HEK293 (cell line): Measurements from ENCODE around the gene CELA2A.

Experiments used
- CTCF ChIA-PET: fragments of 350-600 bp; formaldehyde crosslinking; extraction: SDS; loops from one replicate; lab custom pipeline; 2021; ENCODE audit warnings: antibody characterized with exemption; lab: Yijun Ruan, JAX
- POLR2A ChIA-PET: fragments of 300-600 bp; formaldehyde crosslinking; extraction: SDS; loops from one replicate; lab custom pipeline; 2020; ENCODE audit warnings: antibody characterized with exemption, inconsistent platforms; lab: Yijun Ruan, JAX
- H3K27ac ChIP-seq: fragments of 200-500 bp; sonication (Bioruptor generic); 2 replicates; pipeline ENCODE4 v1.5.1; 2014; ENCODE audit warnings: low read depth, low read length, control low read depth, inconsistent platforms; ENCODE audit errors: extremely low read depth
- H3K36me3 ChIP-seq, 2 experiments: fragments of 200-500 bp in 1 of 2; sonication (Bioruptor generic) in 1 of 2; 1 replicate in 1 of 2; 2 replicates in 1 of 2; pipeline ENCODE4 v1.5.1; 2014 to 2017; ENCODE audit warnings: inconsistent platforms in 2 of 2, low read length in 2 of 2; ENCODE audit not compliant: control insufficient read depth in 2 of 2, insufficient read depth in 1 of 2
- H3K4me1 ChIP-seq: fragments of 200-500 bp; sonication (Bioruptor generic); 2 replicates; pipeline ENCODE4 v1.5.1; 2014; ENCODE audit warnings: mild to moderate bottlenecking, low read length, inconsistent platforms; ENCODE audit not compliant: control insufficient read depth, insufficient read depth
- H3K4me3 ChIP-seq: 2 replicates; pipeline ENCODE4 v1.5.1; 2011; ENCODE audit warnings: low read depth, mild to moderate bottlenecking, control low read depth, low read length, moderate library complexity
- H3K9me3 ChIP-seq: fragments of 200-500 bp; sonication (Bioruptor generic); 2 replicates; pipeline ENCODE4 v1.5.1; 2014; ENCODE audit warnings: low read depth, low read length, inconsistent platforms; ENCODE audit not compliant: control insufficient read depth, insufficient read depth
- KLF9 ChIP-seq: fragments of 450-650 bp; formaldehyde crosslinking; IDR thresholded peaks from 2 replicates; pipeline ENCODE4 v1.5.1; 2016; ENCODE audit warnings: missing biosample characterization, missing genetic modification characterization, low read depth
- PRDM1 ChIP-seq: fragments of 450-650 bp; formaldehyde crosslinking; IDR thresholded peaks from 2 replicates; pipeline ENCODE4; 2016; ENCODE audit warnings: missing biosample characterization, missing genetic modification characterization
- YY2 ChIP-seq: fragments of 450-650 bp; formaldehyde crosslinking; IDR thresholded peaks from 2 replicates; pipeline ENCODE4 v1.5.1; 2016; ENCODE audit warnings: missing biosample characterization, missing genetic modification characterization
- ZBTB17 ChIP-seq: fragments of 450-650 bp; formaldehyde crosslinking; IDR thresholded peaks from 2 replicates; pipeline ENCODE4 v1.5.1; 2016; ENCODE audit warnings: missing biosample characterization, missing genetic modification characterization
- ZBTB20 ChIP-seq: fragments of 450-650 bp; formaldehyde crosslinking; IDR thresholded peaks from 2 replicates; pipeline ENCODE4 v1.5.1; 2016; ENCODE audit warnings: missing biosample characterization, missing genetic modification characterization
- ZBTB48 ChIP-seq: fragments of 450-650 bp; formaldehyde crosslinking; IDR thresholded peaks from 2 replicates; pipeline ENCODE4 v1.5.1; 2016; ENCODE audit warnings: missing biosample characterization, missing genetic modification characterization
- ZFP69B ChIP-seq: fragments of 450-650 bp; formaldehyde crosslinking; IDR thresholded peaks from 2 replicates; pipeline ENCODE4 v1.5.1; 2016; ENCODE audit warnings: missing biosample characterization, missing genetic modification characterization
- ZNF112 ChIP-seq: fragments of 450-650 bp; formaldehyde crosslinking; IDR thresholded peaks from 2 replicates; pipeline ENCODE4 v1.5.0; 2017; ENCODE audit warnings: missing biosample characterization, missing genetic modification characterization
- ZNF2 ChIP-seq: fragments of 450-650 bp; formaldehyde crosslinking; IDR thresholded peaks from 2 replicates; pipeline ENCODE4 v1.5.1; 2016; ENCODE audit warnings: missing biosample characterization, missing genetic modification characterization
- ZNF202 ChIP-seq: fragments of 450-650 bp; formaldehyde crosslinking; IDR thresholded peaks from 2 replicates; pipeline ENCODE4 v1.5.1; 2016; ENCODE audit warnings: missing biosample characterization, missing genetic modification characterization, borderline replicate concordance
- ZNF324 ChIP-seq: fragments of 450-650 bp; formaldehyde crosslinking; IDR thresholded peaks from 2 replicates; pipeline ENCODE4 v1.5.1; 2016; ENCODE audit warnings: missing biosample characterization, missing genetic modification characterization
- ZNF335 ChIP-seq: fragments of 450-650 bp; formaldehyde crosslinking; conservative IDR thresholded peaks from 2 replicates; pipeline ENCODE4 v1.5.1; 2016; ENCODE audit warnings: missing biosample characterization, missing genetic modification characterization
- ZNF391 ChIP-seq: fragments of 450-650 bp; formaldehyde crosslinking; IDR thresholded peaks from 2 replicates; pipeline ENCODE4 v1.5.1; 2016; ENCODE audit warnings: low read depth, missing biosample characterization, missing genetic modification characterization, borderline replicate concordance
- ZNF548 ChIP-seq: fragments of 450-650 bp; formaldehyde crosslinking; IDR thresholded peaks from 2 replicates; pipeline ENCODE4 v1.5.1; 2016; ENCODE audit warnings: missing biosample characterization, missing genetic modification characterization
- ZNF560 ChIP-seq: fragments of 450-650 bp; formaldehyde crosslinking; IDR thresholded peaks from 2 replicates; pipeline ENCODE4 v1.5.1; 2017; ENCODE audit warnings: missing biosample characterization, missing genetic modification characterization, borderline replicate concordance
- ZNF664 ChIP-seq: fragments of 450-650 bp; formaldehyde crosslinking; IDR thresholded peaks from 2 replicates; pipeline ENCODE4 v1.5.1; 2016; ENCODE audit warnings: missing biosample characterization, missing genetic modification characterization
- ZNF776 ChIP-seq: fragments of 450-650 bp; formaldehyde crosslinking; IDR thresholded peaks from 2 replicates; pipeline ENCODE4 v1.5.0; 2017; ENCODE audit warnings: missing biosample characterization, missing genetic modification characterization, borderline replicate concordance
- ZNF791 ChIP-seq: fragments of 450-650 bp; formaldehyde crosslinking; IDR thresholded peaks from 2 replicates; pipeline ENCODE4 v1.5.1; 2016; ENCODE audit warnings: missing biosample characterization, missing genetic modification characterization
- TF ChIP-seq, protein P1 (sequence below): fragments of 450-650 bp; formaldehyde crosslinking; conservative IDR thresholded peaks from 2 replicates; pipeline ENCODE4 v1.5.1; 2016; ENCODE audit warnings: low read depth, missing biosample characterization, missing genetic modification characterization
- TF ChIP-seq, protein P2 (sequence below): fragments of 450-650 bp; formaldehyde crosslinking; IDR thresholded peaks from 2 replicates; pipeline ENCODE4 v1.5.1; 2016; ENCODE audit warnings: missing biosample characterization, missing genetic modification characterization
- TF ChIP-seq, protein P3 (sequence below): fragments of 450-650 bp; formaldehyde crosslinking; IDR thresholded peaks from 2 replicates; pipeline ENCODE4 v1.5.1; 2016; ENCODE audit warnings: missing biosample characterization, missing genetic modification characterization, low read depth
- TF ChIP-seq, protein P4 (sequence below): fragments of 450-650 bp; IDR thresholded peaks from 2 replicates; pipeline ENCODE4 v1.5.1; 2018; ENCODE audit warnings: missing biosample characterization, missing genetic modification characterization
- TF ChIP-seq, protein P5 (sequence below): fragments of 450-650 bp; formaldehyde crosslinking; IDR thresholded peaks from 2 replicates; pipeline ENCODE4 v1.5.1; 2017; ENCODE audit warnings: missing biosample characterization, missing genetic modification characterization

CELA2A gene

DNA sequence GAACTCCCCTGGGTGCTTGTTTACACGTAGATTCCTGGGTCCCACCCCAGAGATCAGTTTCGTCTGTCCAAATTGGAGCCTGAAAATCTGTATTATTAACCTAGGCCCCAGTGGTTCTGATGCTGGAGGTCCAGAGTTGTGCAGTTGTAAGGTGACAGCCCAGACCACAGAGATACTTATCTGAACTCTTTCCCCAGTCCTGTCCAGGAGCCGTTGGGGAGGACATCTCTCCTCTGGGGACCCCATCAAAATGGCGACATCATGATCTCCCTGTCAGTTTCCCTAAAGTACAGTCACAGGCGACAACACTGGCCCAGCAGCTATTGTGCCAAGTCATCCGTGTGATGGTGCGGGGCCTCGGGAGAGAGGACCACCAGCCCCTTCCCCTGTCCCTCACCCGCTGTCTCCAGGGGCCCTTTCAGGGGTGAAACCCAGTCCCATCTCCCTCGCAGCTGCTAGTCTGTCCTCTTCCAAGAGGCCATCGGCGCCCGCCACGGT is 47.6 kb upstream of the CELA2A start:
- H3K36me3 ChIP-seq, result peaks cover 0 to 10% of the 10 kb centered on the region in 2 experiments; a peak in 1 of 3 replicates
- TF ChIP-seq ZNF560, result no peak
- TF ChIP-seq ZNF776 (tag by site-specific recombination), result no peak
- no peak for TF ChIP-seq KLF9 (tag by site-specific recombination)
- TF ChIP-seq, protein P1, sequence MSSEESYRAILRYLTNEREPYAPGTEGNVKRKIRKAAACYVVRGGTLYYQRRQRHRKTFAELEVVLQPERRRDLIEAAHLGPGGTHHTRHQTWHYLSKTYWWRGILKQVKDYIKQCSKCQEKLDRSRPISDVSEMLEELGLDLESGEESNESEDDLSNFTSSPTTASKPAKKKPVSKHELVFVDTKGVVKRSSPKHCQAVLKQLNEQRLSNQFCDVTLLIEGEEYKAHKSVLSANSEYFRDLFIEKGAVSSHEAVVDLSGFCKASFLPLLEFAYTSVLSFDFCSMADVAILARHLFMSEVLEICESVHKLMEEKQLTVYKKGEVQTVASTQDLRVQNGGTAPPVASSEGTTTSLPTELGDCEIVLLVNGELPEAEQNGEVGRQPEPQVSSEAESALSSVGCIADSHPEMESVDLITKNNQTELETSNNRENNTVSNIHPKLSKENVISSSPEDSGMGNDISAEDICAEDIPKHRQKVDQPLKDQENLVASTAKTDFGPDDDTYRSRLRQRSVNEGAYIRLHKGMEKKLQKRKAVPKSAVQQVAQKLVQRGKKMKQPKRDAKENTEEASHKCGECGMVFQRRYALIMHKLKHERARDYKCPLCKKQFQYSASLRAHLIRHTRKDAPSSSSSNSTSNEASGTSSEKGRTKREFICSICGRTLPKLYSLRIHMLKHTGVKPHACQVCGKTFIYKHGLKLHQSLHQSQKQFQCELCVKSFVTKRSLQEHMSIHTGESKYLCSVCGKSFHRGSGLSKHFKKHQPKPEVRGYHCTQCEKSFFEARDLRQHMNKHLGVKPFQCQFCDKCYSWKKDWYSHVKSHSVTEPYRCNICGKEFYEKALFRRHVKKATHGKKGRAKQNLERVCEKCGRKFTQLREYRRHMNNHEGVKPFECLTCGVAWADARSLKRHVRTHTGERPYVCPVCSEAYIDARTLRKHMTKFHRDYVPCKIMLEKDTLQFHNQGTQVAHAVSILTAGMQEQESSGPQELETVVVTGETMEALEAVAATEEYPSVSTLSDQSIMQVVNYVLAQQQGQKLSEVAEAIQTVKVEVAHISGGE (tag by site-specific recombination), result no peak
- peak; percentile 67; the same call in 1 of the 2 replicates for TF ChIP-seq ZBTB48 (tag by site-specific recombination)
- TF ChIP-seq ZNF791, result no peak
- TF ChIP-seq ZBTB17 (tag by site-specific recombination), result peak; percentile 27; the same call in 1 of the 2 replicates
- TF ChIP-seq ZFP69B (tag by site-specific recombination), result no peak
- TF ChIP-seq, protein P2, sequence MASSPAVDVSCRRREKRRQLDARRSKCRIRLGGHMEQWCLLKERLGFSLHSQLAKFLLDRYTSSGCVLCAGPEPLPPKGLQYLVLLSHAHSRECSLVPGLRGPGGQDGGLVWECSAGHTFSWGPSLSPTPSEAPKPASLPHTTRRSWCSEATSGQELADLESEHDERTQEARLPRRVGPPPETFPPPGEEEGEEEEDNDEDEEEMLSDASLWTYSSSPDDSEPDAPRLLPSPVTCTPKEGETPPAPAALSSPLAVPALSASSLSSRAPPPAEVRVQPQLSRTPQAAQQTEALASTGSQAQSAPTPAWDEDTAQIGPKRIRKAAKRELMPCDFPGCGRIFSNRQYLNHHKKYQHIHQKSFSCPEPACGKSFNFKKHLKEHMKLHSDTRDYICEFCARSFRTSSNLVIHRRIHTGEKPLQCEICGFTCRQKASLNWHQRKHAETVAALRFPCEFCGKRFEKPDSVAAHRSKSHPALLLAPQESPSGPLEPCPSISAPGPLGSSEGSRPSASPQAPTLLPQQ (tag by site-specific recombination), result peak; percentile 16; the same call in 1 of the 2 replicates
- no peak for TF ChIP-seq YY2 (tag by site-specific recombination)
- TF ChIP-seq ZNF202 (tag by site-specific recombination), result no peak
- TF ChIP-seq ZNF112 (tag by site-specific recombination), result no peak
- no peak for TF ChIP-seq ZNF2 (tag by site-specific recombination)
- TF ChIP-seq ZNF664 (tag by site-specific recombination), result no peak
- TF ChIP-seq ZBTB20 (tag by site-specific recombination), result peak; percentile 75
- peak; percentile 98 for TF ChIP-seq ZNF335 (tag by site-specific recombination)
- TF ChIP-seq ZNF391 (tag by site-specific recombination), result no peak
- TF ChIP-seq, protein P3, sequence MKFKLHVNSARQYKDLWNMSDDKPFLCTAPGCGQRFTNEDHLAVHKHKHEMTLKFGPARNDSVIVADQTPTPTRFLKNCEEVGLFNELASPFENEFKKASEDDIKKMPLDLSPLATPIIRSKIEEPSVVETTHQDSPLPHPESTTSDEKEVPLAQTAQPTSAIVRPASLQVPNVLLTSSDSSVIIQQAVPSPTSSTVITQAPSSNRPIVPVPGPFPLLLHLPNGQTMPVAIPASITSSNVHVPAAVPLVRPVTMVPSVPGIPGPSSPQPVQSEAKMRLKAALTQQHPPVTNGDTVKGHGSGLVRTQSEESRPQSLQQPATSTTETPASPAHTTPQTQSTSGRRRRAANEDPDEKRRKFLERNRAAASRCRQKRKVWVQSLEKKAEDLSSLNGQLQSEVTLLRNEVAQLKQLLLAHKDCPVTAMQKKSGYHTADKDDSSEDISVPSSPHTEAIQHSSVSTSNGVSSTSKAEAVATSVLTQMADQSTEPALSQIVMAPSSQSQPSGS, result peak; percentile 50; the same call in 1 of the 2 replicates
- TF ChIP-seq PRDM1 (tag by site-specific recombination), result no peak
- TF ChIP-seq, protein P4, sequence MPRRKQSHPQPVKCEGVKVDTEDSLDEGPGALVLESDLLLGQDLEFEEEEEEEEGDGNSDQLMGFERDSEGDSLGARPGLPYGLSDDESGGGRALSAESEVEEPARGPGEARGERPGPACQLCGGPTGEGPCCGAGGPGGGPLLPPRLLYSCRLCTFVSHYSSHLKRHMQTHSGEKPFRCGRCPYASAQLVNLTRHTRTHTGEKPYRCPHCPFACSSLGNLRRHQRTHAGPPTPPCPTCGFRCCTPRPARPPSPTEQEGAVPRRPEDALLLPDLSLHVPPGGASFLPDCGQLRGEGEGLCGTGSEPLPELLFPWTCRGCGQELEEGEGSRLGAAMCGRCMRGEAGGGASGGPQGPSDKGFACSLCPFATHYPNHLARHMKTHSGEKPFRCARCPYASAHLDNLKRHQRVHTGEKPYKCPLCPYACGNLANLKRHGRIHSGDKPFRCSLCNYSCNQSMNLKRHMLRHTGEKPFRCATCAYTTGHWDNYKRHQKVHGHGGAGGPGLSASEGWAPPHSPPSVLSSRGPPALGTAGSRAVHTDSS (tag by site-specific recombination), result no peak
- TF ChIP-seq, protein P5, sequence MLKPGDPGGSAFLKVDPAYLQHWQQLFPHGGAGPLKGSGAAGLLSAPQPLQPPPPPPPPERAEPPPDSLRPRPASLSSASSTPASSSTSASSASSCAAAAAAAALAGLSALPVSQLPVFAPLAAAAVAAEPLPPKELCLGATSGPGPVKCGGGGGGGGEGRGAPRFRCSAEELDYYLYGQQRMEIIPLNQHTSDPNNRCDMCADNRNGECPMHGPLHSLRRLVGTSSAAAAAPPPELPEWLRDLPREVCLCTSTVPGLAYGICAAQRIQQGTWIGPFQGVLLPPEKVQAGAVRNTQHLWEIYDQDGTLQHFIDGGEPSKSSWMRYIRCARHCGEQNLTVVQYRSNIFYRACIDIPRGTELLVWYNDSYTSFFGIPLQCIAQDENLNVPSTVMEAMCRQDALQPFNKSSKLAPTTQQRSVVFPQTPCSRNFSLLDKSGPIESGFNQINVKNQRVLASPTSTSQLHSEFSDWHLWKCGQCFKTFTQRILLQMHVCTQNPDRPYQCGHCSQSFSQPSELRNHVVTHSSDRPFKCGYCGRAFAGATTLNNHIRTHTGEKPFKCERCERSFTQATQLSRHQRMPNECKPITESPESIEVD, result no peak
- no peak for TF ChIP-seq ZNF548 (tag by site-specific recombination)
- TF ChIP-seq ZNF324 (tag by site-specific recombination), result no peak
- CTCF ChIA-PET, result interaction anchor here (0.6 to 2.0 kb wide), 3 partner anchors 22 to 209 kb away, joined by 3 to 10 read pairs (median 4); no protein-coding TSS in a partner anchor
- H3K27ac ChIP-seq, result no peak overlapping the region; the same call in 1 of the 2 replicates
- POLR2A ChIA-PET, result no interaction called here
- H3K4me1 ChIP-seq, result peaks cover 3% of the 10 kb centered on the region; the same call in 1 of the 2 replicates
- H3K4me3 ChIP-seq, result peak overlapping the region; percentile 72
- no peaks in the 10 kb centered on the region for H3K9me3 ChIP-seq
